HepG2 (cell line): ENCODE results near the gene RAD9A. TPM values are rescaled to one million over a fixed set of nuclear protein-coding genes. Genes with fewer than 3 reads are reported as not detected.
A peak's percentile ranks its signal among the peaks of the same experiment; 100 is the strongest.

Source experiments
- ATF6 ChIP-seq: sonication (generic); formaldehyde crosslinking; conservative IDR thresholded peaks from 2 replicates; pipeline ENCODE4 v1.4.0; 2020; ENCODE audit warnings: missing genetic modification reagents
- BRCA1 ChIP-seq: sonication (generic); formaldehyde crosslinking; IDR thresholded peaks from 2 replicates; pipeline ENCODE4 v1.4.0; 2020; ENCODE audit warnings: missing genetic modification reagents
- CBFB ChIP-seq: sonication (generic); formaldehyde crosslinking; IDR thresholded peaks from 2 replicates; pipeline ENCODE4 v1.4.0; 2020; ENCODE audit warnings: missing genetic modification reagents
- DBP ChIP-seq: sonication (generic); formaldehyde crosslinking; IDR thresholded peaks from 2 replicates; pipeline ENCODE4 v1.4.0; 2020; ENCODE audit warnings: missing genetic modification reagents; ENCODE audit errors: not compliant biosample characterization
- LRRFIP1 ChIP-seq: sonication (generic); formaldehyde crosslinking; conservative IDR thresholded peaks from 2 replicates; pipeline ENCODE4 v1.4.0; 2020; ENCODE audit warnings: missing genetic modification reagents
- NAIF1 ChIP-seq: sonication (generic); formaldehyde crosslinking; IDR thresholded peaks from 2 replicates; pipeline ENCODE4 v1.5.0; 2020; ENCODE audit warnings: mild to moderate bottlenecking, missing genetic modification reagents, borderline replicate concordance
- ONECUT2 ChIP-seq: sonication (generic); formaldehyde crosslinking; IDR thresholded peaks from 2 replicates; pipeline ENCODE4 v1.4.0; 2020; ENCODE audit warnings: missing genetic modification reagents
- SP2 ChIP-seq: sonication (generic); formaldehyde crosslinking; IDR thresholded peaks from 2 replicates; pipeline ENCODE4 v1.5.1; 2020; ENCODE audit warnings: mild to moderate bottlenecking, missing genetic modification reagents
- YY1 ChIP-seq: IDR thresholded peaks from 2 replicates; pipeline ENCODE4 v1.6.1; 2011; ENCODE audit warnings: low read length, low read depth, moderate library complexity, mild to moderate bottlenecking; ENCODE audit not compliant: insufficient read depth, insufficient replicate concordance
- ZNF615 ChIP-seq: sonication (generic); formaldehyde crosslinking; IDR thresholded peaks from 2 replicates; pipeline ENCODE4 v1.5.0; 2020; ENCODE audit warnings: mild to moderate bottlenecking, missing genetic modification reagents, borderline replicate concordance
- ZNF773 ChIP-seq: sonication (generic); formaldehyde crosslinking; IDR thresholded peaks from 2 replicates; pipeline ENCODE4 v1.4.0; 2020; ENCODE audit warnings: missing genetic modification reagents, borderline replicate concordance
- ZNF788 ChIP-seq: sonication (generic); formaldehyde crosslinking; IDR thresholded peaks from 2 replicates; pipeline ENCODE4 v1.5.0; 2020; ENCODE audit warnings: mild to moderate bottlenecking, missing genetic modification reagents, borderline replicate concordance
- polyA plus RNA-seq, 8 experiments: library from polyadenylated mRNA; depleted of rRNA in 3 of 8; stranded (reverse) in 7 of 8; unstranded in 1 of 8; fragments of >200 nt; fragmentation: Illumina TruSeq in 4 of 8; extraction: Trizol in 4 of 8; gene quantifications; 2 replicates each; pipeline versions ENCODE4 v1.2.1 to v1.2.3, GENCODE V29; 2011 to 2016; ENCODE audit warnings: low read depth in 4 of 8, missing spikeins in 1 of 8, mixed read lengths in 1 of 8; ENCODE audit not compliant: insufficient read depth in 1 of 8
- total RNA-seq, 5 experiments: library from RNA; depleted of rRNA; stranded (reverse); fragments of >200 nt; fragmentation: Illumina TruSeq; extraction: Trizol; gene quantifications; 2 replicates each; pipeline ENCODE4 v1.2.3, GENCODE V29; 2016; ENCODE audit warnings: low read depth in 1 of 5
- TF ChIP-seq, protein P1 (sequence below): sonication (generic); formaldehyde crosslinking; IDR thresholded peaks from 2 replicates; pipeline ENCODE4 v1.4.0; 2020; ENCODE audit warnings: low read depth, mild to moderate bottlenecking, missing genetic modification reagents
- TF ChIP-seq, protein P2 (sequence below): sonication (generic); formaldehyde crosslinking; IDR thresholded peaks from 2 replicates; pipeline ENCODE4 v1.4.0; 2020; ENCODE audit warnings: mild to moderate bottlenecking, missing genetic modification reagents, borderline replicate concordance
- TF ChIP-seq, protein P3 (sequence below): sonication (generic); formaldehyde crosslinking; conservative IDR thresholded peaks from 2 replicates; pipeline ENCODE4 v1.5.0; 2020; ENCODE audit warnings: missing genetic modification reagents

RAD9A gene
- total and polyA plus RNA-seq, 2 of the 13 experiments (the other 11 are each of a cell fraction or from before 2014, with no cell fraction given), result 10.1 to 15.7 TPM

GRCh38 chr11:67428052-67429001 is 36.5 kb downstream of the RAD9A start, which contains the start of gene RPS6KB2 (continued):
- TF ChIP-seq, protein P1, sequence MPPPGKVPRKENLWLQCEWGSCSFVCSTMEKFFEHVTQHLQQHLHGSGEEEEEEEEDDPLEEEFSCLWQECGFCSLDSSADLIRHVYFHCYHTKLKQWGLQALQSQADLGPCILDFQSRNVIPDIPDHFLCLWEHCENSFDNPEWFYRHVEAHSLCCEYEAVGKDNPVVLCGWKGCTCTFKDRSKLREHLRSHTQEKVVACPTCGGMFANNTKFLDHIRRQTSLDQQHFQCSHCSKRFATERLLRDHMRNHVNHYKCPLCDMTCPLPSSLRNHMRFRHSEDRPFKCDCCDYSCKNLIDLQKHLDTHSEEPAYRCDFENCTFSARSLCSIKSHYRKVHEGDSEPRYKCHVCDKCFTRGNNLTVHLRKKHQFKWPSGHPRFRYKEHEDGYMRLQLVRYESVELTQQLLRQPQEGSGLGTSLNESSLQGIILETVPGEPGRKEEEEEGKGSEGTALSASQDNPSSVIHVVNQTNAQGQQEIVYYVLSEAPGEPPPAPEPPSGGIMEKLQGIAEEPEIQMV (CRISPR knock-in tag), result 0 out of 2 replicates have a peak, but pooled peaks have one; percentile 50
- TF ChIP-seq, protein P2, sequence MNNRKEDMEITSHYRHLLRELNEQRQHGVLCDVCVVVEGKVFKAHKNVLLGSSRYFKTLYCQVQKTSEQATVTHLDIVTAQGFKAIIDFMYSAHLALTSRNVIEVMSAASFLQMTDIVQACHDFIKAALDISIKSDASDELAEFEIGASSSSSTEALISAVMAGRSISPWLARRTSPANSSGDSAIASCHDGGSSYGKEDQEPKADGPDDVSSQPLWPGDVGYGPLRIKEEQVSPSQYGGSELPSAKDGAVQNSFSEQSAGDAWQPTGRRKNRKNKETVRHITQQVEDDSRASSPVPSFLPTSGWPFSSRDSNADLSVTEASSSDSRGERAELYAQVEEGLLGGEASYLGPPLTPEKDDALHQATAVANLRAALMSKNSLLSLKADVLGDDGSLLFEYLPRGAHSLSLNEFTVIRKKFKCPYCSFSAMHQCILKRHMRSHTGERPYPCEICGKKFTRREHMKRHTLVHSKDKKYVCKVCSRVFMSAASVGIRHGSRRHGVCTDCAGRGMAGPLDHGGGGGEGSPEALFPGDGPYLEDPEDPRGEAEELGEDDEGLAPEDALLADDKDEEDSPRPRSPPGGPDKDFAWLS (CRISPR knock-in tag), result no peak
- no peak for TF ChIP-seq LRRFIP1 (CRISPR knock-in tag)
- TF ChIP-seq ZNF615 (CRISPR knock-in tag), result no peak
- peak; percentile 87; the same call in 1 of the 2 replicates for TF ChIP-seq BRCA1 (CRISPR knock-in tag)
- 0 out of 2 replicates have a peak, but pooled peaks have one; percentile 49 for TF ChIP-seq ZNF773 (CRISPR knock-in tag)
- TF ChIP-seq, protein P3, sequence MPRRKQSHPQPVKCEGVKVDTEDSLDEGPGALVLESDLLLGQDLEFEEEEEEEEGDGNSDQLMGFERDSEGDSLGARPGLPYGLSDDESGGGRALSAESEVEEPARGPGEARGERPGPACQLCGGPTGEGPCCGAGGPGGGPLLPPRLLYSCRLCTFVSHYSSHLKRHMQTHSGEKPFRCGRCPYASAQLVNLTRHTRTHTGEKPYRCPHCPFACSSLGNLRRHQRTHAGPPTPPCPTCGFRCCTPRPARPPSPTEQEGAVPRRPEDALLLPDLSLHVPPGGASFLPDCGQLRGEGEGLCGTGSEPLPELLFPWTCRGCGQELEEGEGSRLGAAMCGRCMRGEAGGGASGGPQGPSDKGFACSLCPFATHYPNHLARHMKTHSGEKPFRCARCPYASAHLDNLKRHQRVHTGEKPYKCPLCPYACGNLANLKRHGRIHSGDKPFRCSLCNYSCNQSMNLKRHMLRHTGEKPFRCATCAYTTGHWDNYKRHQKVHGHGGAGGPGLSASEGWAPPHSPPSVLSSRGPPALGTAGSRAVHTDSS, result peak; percentile 98
- TF ChIP-seq ATF6, result peak; percentile 84; the same call in 1 of the 2 replicates
- TF ChIP-seq CBFB (CRISPR knock-in tag), result 0 out of 2 replicates have a peak, but pooled peaks have one; percentile 59
- TF ChIP-seq ONECUT2, result peak; percentile 18; the same call in 1 of the 2 replicates
- peak; percentile 64 for TF ChIP-seq DBP (CRISPR knock-in tag)
- peak; percentile 72 for TF ChIP-seq ZNF788 (CRISPR knock-in tag)
- TF ChIP-seq NAIF1 (CRISPR knock-in tag), result peak; percentile 74
- TF ChIP-seq YY1, result peak; percentile 99
- TF ChIP-seq SP2, result peak; percentile 27; the same call in 1 of the 2 replicates
